Uterus (tissue), 2 donors: Measurements from ENCODE around the gene RGS14.

Source experiments
- POLR2A ChIP-seq, 2 donors: fragments of 450-650 bp; IDR thresholded peaks; one replicate each; pipeline ENCODE4 v1.6.1; 2016; ENCODE audit warnings: antibody characterized with exemption in 2 of 2, mild to moderate bottlenecking in 1 of 2, moderate library complexity in 1 of 2
- TF ChIP-seq, protein P1 (sequence below), 4 experiments: fragments of 200-600 bp in 2 of 4; fragments of 450-650 bp in 2 of 4; sonication (generic) in 2 of 4; IDR thresholded peaks; one replicate each; pipeline ENCODE4 v1.5.1; 2016 to 2019; ENCODE audit warnings: antibody characterized with exemption in 4 of 4, mild to moderate bottlenecking in 2 of 4, moderate library complexity in 1 of 4

DNA sequence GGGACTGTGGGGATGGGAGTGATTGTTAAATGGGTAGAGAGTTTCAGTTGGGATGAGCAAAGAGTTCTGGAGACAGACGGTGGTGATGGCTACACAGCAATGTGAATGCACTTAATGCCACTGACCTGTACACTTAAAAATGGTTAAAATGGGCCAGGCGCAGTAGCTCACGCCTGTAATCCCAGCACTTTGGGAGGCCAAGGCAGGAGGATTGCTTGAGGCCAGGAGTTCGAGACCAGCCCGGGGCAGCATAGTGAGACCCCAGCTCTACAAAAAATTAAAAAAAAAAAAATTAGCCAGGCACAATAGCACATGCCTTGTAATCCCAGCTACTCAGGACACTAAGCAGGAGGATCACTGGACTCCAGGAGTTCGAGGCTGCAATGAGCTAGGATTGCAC lies 13.9 kb upstream of the RGS14 start:
- TF ChIP-seq, protein P1, sequence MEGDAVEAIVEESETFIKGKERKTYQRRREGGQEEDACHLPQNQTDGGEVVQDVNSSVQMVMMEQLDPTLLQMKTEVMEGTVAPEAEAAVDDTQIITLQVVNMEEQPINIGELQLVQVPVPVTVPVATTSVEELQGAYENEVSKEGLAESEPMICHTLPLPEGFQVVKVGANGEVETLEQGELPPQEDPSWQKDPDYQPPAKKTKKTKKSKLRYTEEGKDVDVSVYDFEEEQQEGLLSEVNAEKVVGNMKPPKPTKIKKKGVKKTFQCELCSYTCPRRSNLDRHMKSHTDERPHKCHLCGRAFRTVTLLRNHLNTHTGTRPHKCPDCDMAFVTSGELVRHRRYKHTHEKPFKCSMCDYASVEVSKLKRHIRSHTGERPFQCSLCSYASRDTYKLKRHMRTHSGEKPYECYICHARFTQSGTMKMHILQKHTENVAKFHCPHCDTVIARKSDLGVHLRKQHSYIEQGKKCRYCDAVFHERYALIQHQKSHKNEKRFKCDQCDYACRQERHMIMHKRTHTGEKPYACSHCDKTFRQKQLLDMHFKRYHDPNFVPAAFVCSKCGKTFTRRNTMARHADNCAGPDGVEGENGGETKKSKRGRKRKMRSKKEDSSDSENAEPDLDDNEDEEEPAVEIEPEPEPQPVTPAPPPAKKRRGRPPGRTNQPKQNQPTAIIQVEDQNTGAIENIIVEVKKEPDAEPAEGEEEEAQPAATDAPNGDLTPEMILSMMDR (IDR thresholded peaks at IDR 0.05), result no peak
- TF ChIP-seq POLR2A (IDR thresholded peaks at IDR 0.05), result no peak
